ENCODE data around the gene SMIM43.
A peak's percentile ranks its signal among the peaks of the same experiment; 100 is the strongest.

The SMIM43 gene

GRCh38 chr4:121767166-121767565, 2.2 kb upstream of the SMIM43 start:
- TF ChIP-seq GATA3 (IDR thresholded peaks at IDR 0.05; ENCODE audit: low read depth, low read length) (no peak), GATA2 (IDR thresholded peaks at IDR 0.05; ENCODE audit: low read depth, low read length) (no peak)

GRCh38 chr4:121765971-121766538, 1.1 kb upstream of the SMIM43 start:
- TF ChIP-seq GATA3 (IDR thresholded peaks at IDR 0.05; ENCODE audit: low read depth, low read length) (no peak), GATA2 (IDR thresholded peaks at IDR 0.05; ENCODE audit: low read depth, low read length) (no peak)

GRCh38 chr4:121765368-121765705, 373 bp upstream of the SMIM43 start:
- TF ChIP-seq GATA2 (IDR thresholded peaks at IDR 0.05; ENCODE audit: low read depth, low read length) (no peak), GATA3 (IDR thresholded peaks at IDR 0.05; ENCODE audit: low read depth, low read length) (no peak)

DNA sequence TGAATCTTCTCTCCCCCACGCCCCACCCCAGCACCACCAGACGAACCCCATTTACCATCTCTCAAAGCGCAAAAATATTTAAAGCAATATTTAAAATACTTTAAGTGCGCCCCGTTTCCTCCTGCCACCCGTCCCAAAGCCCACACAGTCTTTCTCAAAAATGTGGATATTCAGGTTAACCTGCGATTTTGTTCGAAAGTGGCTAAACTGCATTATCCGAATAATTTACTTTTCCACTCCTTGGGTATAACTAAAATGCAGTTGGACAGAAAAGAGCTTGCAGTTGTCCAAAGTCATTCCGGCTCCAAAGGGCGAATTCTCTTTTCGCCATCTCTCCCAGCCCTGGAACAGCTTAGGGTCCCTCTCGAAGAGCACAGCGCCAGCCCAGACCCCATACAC, 662 bp downstream of the SMIM43 start:
- no peak for TF ChIP-seq GATA2 (IDR thresholded peaks at IDR 0.05; ENCODE audit: low read depth, low read length)
- no peak for TF ChIP-seq GATA3 (IDR thresholded peaks at IDR 0.05; ENCODE audit: low read depth, low read length)

DNA sequence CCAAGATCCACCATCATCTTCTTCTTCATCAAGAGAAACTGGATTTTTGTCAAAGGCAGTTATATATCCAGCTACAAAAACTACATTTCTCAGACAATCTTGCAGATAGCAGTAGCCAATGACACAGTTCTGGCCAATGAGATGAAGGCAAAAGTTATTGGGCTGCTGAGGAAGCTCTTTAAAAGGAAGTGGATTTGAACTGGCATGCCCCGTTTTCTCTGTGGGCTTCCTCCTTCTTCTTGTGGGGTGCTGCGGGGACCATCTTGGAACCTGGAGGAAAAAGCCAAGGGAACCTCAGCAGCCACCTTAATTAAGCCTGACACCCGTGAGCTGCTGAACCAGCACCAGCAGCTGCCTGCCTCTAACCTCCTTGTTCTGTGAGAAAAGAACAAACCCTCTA, 4.8 kb downstream of the SMIM43 start:
- TF ChIP-seq GATA2 (IDR thresholded peaks at IDR 0.05; ENCODE audit: low read depth, low read length) (no peak), GATA3 (IDR thresholded peaks at IDR 0.05; ENCODE audit: low read depth, low read length) (no peak)

DNA sequence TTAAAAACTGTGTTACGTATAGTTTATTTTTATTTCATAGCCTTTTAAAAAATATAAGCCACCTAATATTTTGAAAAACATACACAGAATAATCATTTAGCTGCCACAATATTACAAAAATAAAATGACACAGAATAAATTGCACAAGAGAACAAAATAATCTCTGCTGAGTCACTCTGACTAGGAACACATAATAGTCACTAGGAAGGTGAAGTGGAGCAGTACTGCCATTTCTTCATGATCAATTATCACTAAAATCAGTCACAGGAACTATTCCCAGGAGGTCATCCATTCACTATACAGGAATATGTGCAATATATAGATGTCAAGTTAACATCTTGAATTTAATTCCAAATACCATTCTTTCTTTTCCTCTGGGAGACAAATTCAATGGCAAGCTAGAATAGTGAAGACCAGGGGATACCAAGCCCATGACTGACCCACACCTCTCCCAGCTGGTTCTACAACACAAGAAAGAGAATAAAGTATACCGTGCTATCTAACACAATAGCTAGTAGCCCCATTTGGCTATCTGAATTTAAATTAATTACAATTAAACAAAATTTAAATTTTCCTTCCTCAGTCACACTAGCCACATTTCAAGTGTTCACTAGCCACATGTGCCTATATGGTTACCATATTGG, 5.9 kb downstream of the SMIM43 start:
- TF ChIP-seq GATA3 (IDR thresholded peaks at IDR 0.05; ENCODE audit: low read depth, low read length) (no peak), GATA2 (IDR thresholded peaks at IDR 0.05; ENCODE audit: low read depth, low read length) (no peak)

DNA sequence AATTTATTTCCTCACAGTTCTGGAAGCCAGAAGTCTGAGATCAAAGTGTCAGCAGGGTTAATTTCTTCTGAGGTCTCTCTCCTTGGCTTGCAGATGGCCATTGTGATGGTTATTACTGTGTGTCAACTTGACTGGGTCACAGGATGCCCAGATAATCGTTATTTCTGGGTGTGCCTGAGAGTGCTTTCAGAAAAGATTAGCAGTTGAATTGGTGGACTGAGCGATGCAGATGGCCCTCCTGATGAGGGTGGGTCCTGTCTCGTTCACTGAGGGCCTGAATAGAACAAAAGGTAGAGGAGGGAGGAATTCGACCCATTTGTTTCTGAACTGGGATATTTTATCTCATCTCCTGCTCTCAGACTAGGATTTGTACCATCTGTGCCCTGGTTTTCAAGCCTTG, 15.7 kb downstream of the SMIM43 start:
- TF ChIP-seq GATA3 (IDR thresholded peaks at IDR 0.05; ENCODE audit: low read depth, low read length) (no peak), GATA2 (IDR thresholded peaks at IDR 0.05; ENCODE audit: low read depth, low read length) (no peak)

DNA sequence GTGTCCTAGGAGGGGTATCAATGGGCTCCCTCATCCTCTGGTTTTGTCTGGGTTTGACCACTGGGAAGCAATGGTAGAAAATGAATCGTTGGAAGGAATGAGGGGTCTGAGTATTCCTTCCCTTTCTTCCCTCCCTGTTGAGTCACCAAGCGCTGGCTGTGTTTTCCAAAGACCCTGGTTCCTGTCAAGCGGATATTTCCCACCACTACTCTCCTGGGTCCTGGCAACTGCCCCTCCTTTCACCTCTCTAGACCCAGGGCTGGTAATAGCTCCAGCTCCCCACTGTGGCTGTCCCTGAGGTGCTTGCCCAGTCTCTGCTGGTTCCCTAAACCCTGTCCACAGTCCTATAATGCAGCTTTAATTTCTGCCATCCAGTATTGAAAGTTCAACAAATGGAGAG, 22.2 kb downstream of the SMIM43 start:
- TF ChIP-seq GATA2 (IDR thresholded peaks at IDR 0.05; ENCODE audit: low read depth, low read length) (no peak), GATA3 (IDR thresholded peaks at IDR 0.05; ENCODE audit: low read depth, low read length) (no peak)

- TF ChIP-seq GATA3 (IDR thresholded peaks at IDR 0.05; ENCODE audit: low read depth, low read length): no peak
- no peak for TF ChIP-seq GATA2 (IDR thresholded peaks at IDR 0.05; ENCODE audit: low read depth, low read length)
Observed at GRCh38 chr4:121741751-121742150, 23.2 kb downstream of the SMIM43 start.

GRCh38 chr4:121740796-121741409, 24.1 kb downstream of the SMIM43 start:
- TF ChIP-seq GATA2 (IDR thresholded peaks at IDR 0.05; ENCODE audit: low read depth, low read length) (no peak), GATA3 (IDR thresholded peaks at IDR 0.05; ENCODE audit: low read depth, low read length) (no peak)

DNA sequence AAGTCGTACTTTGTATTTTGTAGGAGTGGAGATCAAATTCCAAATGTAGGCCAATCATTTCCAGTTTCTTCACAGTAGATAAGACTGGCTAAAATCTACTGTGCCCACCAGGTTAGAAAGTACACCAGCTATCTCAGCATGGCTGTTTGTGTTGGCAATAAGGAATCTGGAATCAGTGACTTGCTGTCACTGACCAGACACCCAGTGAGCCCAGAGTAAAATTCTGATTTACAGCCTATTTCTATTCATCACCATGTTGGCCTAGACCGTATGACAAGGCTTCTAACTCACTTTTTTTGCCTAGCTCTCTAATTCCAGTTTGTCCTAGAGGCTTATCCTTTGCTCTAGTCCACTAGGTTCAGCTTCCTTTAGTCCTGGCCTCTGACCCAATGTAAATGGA, 25.4 kb downstream of the SMIM43 start:
- TF ChIP-seq GATA2 (IDR thresholded peaks at IDR 0.05; ENCODE audit: low read depth, low read length) (no peak), GATA3 (IDR thresholded peaks at IDR 0.05; ENCODE audit: low read depth, low read length) (no peak)

- no peak for TF ChIP-seq GATA2 (IDR thresholded peaks at IDR 0.05; ENCODE audit: low read depth, low read length)
- no peak for TF ChIP-seq GATA3 (IDR thresholded peaks at IDR 0.05; ENCODE audit: low read depth, low read length)
Observed at GRCh38 chr4:121738780-121739535, 26.0 kb downstream of the SMIM43 start.

- TF ChIP-seq GATA3 (IDR thresholded peaks at IDR 0.05; ENCODE audit: low read depth, low read length): no peak
- TF ChIP-seq GATA2 (IDR thresholded peaks at IDR 0.05; ENCODE audit: low read depth, low read length): no peak
Observed at GRCh38 chr4:121737846-121738554, 27.0 kb downstream of the SMIM43 start.

DNA sequence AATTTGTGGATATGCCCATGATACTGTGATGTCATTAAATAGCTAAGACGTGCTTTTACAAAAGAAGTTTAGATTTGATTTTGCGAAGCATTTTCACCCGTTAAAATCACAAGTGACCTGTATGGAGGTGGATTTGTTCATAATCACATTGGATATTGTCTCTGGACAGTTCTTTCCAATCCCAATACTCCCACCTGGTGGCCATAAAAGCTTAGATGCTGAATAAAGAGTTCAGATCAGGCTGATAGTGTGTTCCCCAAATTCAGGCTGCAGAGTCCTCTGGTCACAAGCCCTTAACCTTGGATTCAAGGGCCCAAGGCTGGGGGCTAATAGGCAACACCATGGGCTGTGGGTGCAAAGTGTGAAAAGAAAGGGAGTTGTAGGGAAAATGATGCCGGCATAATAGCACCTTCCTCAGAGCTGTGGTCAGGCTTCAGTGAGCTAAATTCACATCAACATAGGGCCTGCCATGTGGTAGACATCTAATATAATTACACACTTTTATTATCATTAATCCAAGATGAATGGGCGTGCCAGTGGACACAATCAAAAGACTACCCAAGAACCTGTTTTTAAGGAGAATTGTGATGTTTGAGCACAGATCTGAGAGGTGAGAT, 28.1 kb downstream of the SMIM43 start:
- TF ChIP-seq GATA2 (IDR thresholded peaks at IDR 0.05; ENCODE audit: low read depth, low read length) (peak; percentile 62; the same call in 1 of the 2 replicates), GATA3 (IDR thresholded peaks at IDR 0.05; ENCODE audit: low read depth, low read length) (no peak)

Data from SH-SY5Y (cell line).